ENCODE results near the gene CFAP91.

The CFAP91 gene

DNA sequence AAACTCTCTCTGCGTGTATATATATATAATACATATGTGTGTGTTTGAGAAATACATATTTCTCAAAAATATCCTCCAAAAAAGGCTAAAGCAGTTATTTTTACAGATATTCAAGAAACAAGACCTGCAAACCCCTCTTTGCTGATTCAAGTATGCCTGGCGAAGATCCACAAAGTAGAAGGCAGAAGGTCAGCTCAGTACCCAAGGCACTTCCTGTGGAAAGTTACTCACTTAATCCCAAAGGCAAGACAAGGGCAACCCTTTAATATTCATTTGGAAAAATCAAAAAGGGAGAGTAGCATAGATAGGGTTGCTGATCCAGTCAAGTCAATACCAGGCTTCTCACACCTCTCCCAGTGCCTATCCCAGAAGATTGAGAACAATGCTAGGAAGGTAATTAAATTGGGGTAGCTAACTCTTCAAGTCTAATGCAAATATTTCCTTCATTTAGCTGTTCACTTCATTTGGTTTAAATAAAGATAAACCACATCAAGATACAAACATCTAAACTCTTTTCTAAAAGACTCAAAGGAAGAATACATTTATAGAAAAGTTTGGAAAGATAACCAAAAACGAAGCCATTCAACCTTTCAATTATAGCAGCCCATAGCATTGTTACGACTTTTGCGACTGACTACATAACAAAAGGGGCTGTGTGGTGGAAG is 32.8 kb upstream of the CFAP91 start:
- DNase-seq (ENCODE audit: low read depth), result peak; percentile 43
- TF ChIP-seq, protein P1, sequence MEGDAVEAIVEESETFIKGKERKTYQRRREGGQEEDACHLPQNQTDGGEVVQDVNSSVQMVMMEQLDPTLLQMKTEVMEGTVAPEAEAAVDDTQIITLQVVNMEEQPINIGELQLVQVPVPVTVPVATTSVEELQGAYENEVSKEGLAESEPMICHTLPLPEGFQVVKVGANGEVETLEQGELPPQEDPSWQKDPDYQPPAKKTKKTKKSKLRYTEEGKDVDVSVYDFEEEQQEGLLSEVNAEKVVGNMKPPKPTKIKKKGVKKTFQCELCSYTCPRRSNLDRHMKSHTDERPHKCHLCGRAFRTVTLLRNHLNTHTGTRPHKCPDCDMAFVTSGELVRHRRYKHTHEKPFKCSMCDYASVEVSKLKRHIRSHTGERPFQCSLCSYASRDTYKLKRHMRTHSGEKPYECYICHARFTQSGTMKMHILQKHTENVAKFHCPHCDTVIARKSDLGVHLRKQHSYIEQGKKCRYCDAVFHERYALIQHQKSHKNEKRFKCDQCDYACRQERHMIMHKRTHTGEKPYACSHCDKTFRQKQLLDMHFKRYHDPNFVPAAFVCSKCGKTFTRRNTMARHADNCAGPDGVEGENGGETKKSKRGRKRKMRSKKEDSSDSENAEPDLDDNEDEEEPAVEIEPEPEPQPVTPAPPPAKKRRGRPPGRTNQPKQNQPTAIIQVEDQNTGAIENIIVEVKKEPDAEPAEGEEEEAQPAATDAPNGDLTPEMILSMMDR (conservative IDR thresholded peaks at IDR 0.05; ENCODE audit: control insufficient read depth, insufficient read depth, low read depth, low read length), result no peak
- no peak overlapping the region for H3K4me3 ChIP-seq (ENCODE audit: control insufficient read depth, low read depth, low read length)

DNA sequence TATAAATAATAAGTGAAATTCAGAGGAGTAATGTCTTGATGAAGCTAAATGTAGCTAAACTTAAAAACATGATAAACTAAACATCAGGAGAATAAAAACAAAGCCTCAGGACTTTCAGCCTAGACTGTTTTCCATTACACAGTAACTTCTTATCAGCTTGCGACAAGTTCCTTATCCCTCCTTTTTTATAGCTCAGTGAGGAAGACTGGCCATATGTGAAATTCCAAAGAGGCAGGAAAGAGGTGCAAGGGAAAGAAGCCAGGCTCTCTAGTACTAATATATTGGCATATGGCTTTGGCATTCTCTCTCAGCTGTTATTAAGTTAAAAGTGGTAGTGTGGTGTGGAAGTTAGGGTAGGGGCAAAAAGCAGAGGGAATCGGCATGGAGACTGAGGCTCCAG is 30.0 kb upstream of the CFAP91 start:
- DNase-seq (ENCODE audit: low read depth), result no peak
- H3K4me3 ChIP-seq (ENCODE audit: control insufficient read depth, low read depth, low read length), result no peak overlapping the region
- TF ChIP-seq, protein P1 (conservative IDR thresholded peaks at IDR 0.05; ENCODE audit: control insufficient read depth, insufficient read depth, low read depth, low read length), result no peak

DNA sequence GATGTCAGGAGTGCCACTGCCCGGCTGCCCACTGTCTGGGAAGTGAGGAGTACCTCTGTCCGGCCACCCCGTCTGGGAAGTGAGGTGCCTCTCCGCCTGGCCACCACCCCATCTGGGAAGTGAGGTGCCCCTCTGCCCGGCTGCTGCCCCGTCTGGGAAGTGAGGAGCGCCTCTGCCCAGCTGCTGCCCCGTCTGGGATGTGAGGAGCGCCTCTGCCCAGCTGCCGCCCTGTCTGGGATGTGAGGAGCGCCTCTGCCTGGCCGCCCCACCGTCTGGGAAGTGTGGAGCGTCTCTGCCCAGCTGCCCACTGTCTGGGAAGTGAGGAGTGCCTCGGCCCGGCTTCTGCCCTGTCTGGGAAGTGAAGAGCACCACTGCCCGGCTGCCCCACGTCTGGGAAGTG is 28.9 kb upstream of the CFAP91 start:
- H3K4me3 ChIP-seq (ENCODE audit: control insufficient read depth, low read depth, low read length), result no peak overlapping the region
- no peak for DNase-seq (ENCODE audit: low read depth)
- TF ChIP-seq, protein P1 (conservative IDR thresholded peaks at IDR 0.05; ENCODE audit: control insufficient read depth, insufficient read depth, low read depth, low read length), result no peak

DNA sequence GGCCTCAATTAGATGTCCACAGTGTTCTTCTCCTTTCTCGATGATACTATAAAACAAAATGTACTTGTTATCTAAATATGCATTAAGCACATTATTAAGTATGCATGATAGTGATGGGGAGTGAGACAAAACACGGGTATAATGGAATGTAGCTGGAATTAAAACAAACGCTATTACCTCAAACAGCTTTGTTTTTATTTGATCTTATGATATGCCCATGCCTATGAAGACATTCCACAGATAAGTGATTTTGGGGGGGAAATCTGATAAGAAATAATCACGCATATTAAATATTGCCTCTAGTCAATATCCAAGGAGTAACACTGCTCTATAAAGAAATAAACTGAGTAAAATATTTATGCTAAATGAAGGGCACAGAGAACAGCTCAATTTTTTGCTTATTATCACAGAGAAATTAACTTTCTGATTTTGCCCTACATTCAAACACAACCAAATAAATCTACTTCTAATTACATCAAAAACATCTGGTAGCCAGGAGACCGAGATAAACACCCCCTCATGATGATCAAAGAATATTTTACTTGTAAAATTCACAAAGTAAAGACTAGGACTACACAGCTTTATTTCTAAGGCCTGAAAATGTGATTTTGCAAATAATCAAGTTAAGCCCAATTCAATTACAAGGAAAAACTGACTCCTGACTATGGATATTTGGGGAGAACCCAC is 27.5 kb upstream of the CFAP91 start:
- TF ChIP-seq, protein P1 (conservative IDR thresholded peaks at IDR 0.05; ENCODE audit: control insufficient read depth, insufficient read depth, low read depth, low read length), result no peak
- no peak overlapping the region for H3K4me3 ChIP-seq (ENCODE audit: control insufficient read depth, low read depth, low read length)
- DNase-seq (ENCODE audit: low read depth), result no peak

DNA sequence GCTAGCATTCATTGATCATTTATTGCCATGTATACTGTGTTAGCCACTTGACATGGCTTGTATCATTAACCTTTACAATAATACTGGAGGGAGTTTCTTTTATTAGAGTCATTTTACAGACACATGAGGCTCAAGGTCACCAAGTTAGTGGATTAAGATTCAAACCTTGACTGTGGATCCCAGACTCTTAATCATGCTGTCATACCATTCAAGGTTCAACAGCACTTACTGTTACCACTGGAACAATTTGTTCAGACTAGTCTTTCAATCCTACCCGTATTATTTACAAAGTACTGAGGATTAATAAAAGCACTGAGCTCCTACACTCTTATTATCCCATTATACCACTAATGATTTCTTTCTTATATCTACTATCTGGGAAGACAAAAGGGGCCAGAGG is 26.8 kb upstream of the CFAP91 start:
- TF ChIP-seq, protein P1 (conservative IDR thresholded peaks at IDR 0.05; ENCODE audit: control insufficient read depth, insufficient read depth, low read depth, low read length), result no peak
- peak; percentile 11 for DNase-seq (ENCODE audit: low read depth)
- H3K4me3 ChIP-seq (ENCODE audit: control insufficient read depth, low read depth, low read length), result peak overlapping the region; percentile 65

DNA sequence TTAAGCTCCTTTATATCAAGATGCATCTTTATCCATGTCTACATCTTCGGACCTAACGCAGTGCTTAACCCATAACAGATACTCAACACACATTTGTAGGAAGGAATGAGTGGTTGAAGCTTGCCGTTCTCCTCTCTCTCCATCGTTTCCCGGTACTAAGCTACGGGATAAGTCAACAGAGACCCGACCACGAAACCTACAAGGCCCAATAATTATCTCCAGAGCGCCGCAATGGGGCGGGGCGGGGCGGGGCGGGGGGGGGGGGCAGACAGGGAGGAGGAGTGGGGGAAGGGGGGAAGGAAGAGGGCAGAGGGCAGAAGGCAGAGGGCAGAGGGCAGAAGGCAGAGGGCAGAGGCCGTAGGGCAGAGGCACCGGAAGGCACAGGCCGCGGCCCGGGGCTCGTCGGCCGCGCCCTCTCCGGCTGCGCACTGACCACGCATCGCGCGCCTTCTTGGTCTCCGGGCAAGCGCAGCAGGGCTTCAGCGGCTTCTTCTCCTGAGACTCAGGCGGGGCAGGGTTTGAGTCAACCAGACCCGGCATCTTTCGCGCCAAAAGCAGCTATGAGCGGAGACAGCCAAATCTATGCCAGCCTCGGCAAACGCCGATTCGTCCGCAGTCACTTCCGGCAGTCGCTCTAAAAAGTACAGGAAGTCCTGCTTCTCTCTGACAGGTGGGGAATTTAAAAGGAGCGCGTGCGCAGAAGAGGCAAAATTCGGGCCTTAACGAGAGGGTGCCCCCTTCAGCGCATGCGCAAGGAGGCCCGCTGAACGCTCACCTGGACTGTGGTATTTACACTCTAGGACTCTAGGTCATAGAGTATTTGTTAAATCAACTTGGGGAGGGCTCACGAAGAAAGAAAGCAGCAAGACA is 25.8 kb upstream of the CFAP91 start, which contains the start of gene COX17:
TSS of gene COX17 (minus strand) at position 636 of the 870 bp plus-strand sequence. CDS start at position 540, 96 bp downstream.
- TF ChIP-seq, protein P1 (conservative IDR thresholded peaks at IDR 0.05; ENCODE audit: control insufficient read depth, insufficient read depth, low read depth, low read length), result no peak
- H3K4me3 ChIP-seq (ENCODE audit: control insufficient read depth, low read depth, low read length), result peak within 1 kb of the TSS; percentile 65
- DNase-seq (ENCODE audit: low read depth), result peak; percentile 93

All from fibroblast of mammary gland (primary cell).